Tibial nerve (tissue), 3 donors: ENCODE data around the gene LRRC56.

Source experiments
- POLR2A ChIP-seq, 2 donors: fragments of 450-650 bp; IDR thresholded peaks; one replicate each; pipeline ENCODE4 v1.6.1; 2017; ENCODE audit warnings: antibody characterized with exemption in 2 of 2, mild to moderate bottlenecking in 2 of 2, moderate library complexity in 2 of 2
- TF ChIP-seq, protein P1 (sequence below), 5 experiments: fragments of 200-600 bp in 3 of 5; fragments of 450-650 bp in 2 of 5; sonication (generic) in 3 of 5; IDR thresholded peaks; one replicate each; pipeline ENCODE4 v1.5.1; 2016 to 2019; ENCODE audit warnings: antibody characterized with exemption in 5 of 5, mild to moderate bottlenecking in 3 of 5, moderate library complexity in 2 of 5

GRCh38 chr11:603154-603553 is 65.8 kb downstream of the LRRC56 start:
- TF ChIP-seq POLR2A (IDR thresholded peaks at IDR 0.05) = no peak
- TF ChIP-seq, protein P1, sequence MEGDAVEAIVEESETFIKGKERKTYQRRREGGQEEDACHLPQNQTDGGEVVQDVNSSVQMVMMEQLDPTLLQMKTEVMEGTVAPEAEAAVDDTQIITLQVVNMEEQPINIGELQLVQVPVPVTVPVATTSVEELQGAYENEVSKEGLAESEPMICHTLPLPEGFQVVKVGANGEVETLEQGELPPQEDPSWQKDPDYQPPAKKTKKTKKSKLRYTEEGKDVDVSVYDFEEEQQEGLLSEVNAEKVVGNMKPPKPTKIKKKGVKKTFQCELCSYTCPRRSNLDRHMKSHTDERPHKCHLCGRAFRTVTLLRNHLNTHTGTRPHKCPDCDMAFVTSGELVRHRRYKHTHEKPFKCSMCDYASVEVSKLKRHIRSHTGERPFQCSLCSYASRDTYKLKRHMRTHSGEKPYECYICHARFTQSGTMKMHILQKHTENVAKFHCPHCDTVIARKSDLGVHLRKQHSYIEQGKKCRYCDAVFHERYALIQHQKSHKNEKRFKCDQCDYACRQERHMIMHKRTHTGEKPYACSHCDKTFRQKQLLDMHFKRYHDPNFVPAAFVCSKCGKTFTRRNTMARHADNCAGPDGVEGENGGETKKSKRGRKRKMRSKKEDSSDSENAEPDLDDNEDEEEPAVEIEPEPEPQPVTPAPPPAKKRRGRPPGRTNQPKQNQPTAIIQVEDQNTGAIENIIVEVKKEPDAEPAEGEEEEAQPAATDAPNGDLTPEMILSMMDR (IDR thresholded peaks at IDR 0.05) = no peak
